Stimulated activated CD4-positive, alpha-beta T cell treated with anti-CD3 and anti-CD28 coated beads, TNF-alpha, amount 100 ng/mL, for 24 hours (primary cell): ENCODE results near the gene TARS1.

Experiments used
- DNase-seq, 3 experiments: peaks; one replicate each; pipeline ENCODE4 v3.0.0-alpha.2; 2020; ENCODE audit warnings: low read depth in 3 of 3

Gene TARS1

DNA sequence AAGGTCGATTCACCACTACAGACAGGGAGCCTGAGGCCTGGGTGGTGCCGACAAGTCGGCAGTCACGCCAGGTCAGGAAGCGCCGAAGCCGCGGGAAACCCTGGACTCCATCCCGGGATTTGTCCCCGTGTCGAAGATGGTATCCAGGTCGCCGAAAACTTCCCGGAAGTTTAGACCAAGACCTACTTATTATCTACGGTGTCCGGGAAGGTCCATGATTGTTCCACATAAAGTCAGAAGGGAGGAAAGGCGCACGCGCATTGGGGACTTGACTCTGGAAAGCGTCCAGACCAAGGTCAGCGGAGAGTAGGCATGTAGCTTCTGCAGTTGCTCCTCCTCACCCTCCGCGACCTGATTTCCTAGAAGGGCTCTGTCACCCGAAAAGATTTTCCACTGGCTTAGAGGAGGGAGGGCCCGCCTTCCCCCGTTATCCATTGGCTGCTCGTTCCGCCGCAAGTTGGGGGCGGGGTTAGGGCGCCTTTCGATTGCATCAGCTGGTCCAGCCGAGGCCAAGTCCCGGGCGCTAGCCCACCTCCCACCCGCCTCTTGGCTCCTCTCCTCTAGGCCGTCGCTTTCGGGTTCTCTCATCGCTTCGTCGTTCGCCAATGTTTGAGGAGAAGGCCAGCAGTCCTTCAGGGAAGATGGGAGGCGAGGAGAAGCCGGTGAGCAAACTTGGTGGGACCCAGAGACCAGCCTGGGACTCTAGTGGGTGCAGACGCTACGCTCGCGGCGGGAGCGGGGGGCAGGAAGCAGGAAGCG, at the start of gene TARS1:
Gene TARS1, plus strand, starts transcription at position 484 of the 759 bp plus-strand sequence. Its CDS starts 122 bp downstream, at position 606.
- DNase-seq = peak; percentile 88 to 93 (median 90)

DNA sequence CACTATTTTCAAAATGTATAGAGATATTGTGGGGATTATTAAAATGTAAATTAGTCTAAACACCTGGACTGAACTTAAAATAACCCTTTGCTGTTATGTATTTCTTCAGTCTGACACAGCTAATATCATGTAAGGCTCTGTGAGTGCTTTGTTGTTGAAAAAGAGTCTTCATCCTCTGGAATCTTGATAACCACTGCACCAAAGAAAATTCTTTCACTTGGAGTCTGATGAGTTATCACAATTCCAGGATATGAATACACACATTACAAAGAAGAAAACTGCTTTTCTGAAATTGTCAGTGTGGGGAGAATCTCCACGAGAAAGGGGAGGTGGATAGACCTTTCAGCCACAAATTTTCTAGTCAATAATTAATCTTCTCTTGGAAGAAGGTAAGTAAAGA, 42.3 kb upstream of the TARS1 start:
- DNase-seq = no peak

DNA sequence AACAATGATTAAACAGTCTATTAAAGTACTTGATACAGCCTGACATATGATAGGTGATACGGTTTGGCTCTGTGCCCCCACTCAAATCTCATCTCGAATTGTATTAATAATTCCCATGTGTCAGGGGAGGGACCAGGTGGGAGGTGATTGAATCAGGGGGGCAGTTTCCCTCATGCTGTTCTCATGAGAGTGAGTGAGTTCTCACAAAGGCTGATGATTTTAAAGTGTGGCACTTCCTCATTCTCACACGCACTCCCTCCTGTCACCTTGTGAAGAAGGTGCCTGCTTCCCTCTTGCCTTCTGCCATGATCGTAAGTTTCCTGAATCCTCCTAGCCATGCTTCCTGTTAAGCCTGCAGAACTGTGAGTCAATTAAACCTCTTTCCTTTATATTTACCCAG, 40.1 kb upstream of the TARS1 start:
- no peak for DNase-seq

DNA sequence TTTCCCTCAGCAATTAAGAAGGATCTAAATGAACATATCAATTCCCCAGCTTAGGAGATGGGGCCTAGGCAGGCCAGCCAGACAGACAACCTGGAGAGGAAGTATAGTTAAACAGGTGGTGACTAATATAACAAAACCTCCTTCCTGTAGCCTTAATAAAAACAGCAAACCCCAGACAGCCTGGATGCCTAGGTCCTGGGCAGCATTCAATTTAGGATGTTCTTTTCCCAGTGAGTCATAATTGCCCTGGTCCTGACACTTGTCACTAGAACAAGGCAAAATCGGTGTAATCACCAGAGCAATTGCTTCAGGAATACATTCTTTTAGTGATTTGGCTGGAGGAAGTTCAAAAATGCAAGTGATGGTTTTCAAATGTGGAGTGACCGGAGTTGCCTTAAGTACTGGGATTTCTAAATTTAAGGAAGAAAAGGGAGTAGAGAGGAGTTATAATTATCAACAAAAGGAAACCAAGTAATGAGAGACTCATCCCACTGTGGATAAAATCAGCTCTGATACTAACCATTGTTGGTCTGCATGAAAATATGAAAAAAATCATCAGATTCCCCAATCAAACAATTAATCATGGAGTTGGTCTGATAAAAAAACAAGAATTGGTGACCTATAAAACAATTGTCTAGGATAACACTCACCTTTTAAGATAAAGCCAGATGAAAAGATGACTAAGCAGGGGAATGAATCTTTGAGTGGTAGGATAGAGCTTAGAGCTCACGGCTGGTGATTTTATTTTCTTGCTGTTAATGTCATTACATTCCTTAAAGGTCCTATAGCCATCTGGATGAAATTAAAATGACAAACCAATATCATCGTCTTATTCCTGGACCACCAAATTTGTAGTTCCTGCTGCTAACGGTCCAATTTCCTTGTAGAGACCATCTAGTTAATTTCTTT, 39.0 kb upstream of the TARS1 start:
- DNase-seq = no peak

DNA sequence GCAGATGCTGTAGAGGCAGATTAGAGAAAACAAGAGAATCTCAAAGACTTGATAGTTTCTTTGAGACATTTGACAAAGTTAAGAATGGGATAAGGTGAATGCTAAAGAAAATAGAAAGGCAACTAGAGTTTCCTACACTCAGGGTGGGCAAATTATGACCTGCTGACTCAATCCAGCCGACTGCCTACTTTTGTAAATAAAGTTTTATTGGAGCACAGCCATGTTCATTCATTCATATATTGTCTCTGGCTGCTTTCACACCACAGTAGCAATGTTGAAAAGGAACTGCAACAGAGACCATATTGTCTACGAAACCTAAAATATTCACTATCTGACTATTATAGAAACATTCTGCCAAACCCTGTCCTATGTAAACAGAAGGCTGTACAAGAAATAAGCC, 37.6 kb upstream of the TARS1 start:
- no peak for DNase-seq

DNA sequence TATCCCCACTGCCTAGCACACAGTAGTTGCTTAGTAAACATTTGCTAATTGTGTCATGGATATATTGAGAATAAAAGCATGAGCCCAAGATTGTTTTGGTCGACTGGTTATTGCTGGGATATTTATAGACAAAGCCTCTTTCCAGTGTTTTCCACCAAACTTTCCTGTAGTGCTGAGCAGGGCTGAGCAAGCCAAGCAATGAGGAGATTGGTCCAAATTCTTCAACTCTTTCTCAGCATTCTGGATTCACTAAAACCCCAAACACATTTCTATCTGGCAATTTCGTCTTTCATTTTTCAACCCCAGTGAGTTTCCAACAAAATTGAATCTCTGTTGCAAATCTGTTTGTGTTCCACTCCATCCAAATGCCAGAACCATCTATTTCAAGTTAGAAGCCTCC, 31.9 kb upstream of the TARS1 start:
- DNase-seq = no peak

DNA sequence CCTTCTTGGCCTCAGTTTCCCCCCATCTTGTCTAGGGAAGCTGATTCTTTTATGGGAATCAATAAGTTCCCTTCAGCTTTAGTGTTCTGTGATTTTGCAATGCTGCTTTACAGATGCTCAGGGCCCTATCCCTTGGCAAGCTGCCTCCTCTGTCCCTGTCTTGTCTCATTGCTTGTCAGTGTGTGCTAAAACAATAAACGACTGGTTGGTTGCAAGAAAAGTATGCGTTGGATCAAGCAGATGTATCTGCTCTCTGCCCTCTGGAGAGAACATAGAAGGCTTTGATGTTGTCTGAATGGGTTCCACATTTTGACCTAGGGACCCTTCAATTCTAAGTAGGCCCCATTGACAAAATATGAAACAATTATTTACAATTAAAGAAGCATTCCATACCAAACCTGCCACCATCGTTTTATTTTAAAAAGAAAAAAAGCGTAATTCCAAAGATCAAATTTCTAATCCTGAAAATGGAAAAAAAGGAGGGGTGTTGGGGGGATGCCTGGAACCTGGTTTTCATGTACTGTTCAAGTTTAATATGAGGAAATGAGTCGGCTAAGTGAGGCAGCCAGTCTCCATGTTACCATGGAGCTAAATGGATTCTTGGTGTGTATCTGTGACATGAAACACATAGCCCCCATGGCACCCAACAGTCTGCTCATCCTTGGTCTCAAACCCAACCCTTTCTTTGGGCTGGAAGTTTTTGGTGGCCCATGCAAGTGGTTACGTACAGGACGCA, 31.2 kb upstream of the TARS1 start:
- no peak for DNase-seq

DNA sequence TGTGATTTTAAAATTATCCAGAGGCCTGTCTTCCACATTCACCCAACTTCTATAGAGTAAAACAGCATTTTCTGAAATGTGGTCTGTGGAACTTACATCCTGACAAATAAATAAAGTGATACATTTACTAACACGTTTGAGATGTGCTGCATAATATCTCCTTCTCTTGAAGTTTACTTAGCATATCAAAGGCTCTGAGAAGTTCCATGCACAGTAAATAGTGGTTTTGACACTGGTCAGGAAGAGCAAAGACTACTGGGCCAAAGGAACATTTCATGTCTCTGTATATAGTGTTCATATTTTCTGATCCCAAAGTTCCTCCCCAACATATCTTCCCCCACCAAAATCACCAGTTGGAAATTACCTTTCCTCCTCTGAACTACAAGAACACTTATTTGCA, 30.5 kb upstream of the TARS1 start:
- DNase-seq = no peak

DNA sequence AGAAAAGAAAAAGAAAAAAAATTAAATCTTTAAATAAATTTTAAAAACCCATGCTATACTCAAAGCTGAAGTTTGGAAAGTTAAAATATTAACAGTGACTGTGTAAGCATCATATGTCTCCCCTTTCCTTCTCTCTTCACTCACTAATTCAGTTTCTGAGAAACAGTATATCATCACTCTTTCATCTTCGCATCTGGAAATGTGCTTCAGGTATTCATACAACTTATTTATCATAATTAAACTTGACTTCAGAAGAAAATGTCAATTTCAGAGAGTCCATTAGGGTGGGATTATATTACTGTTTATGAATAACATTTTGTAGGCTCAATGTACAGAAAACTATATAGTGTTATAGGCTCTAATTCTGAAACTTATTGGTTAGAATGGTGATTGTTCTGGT, 29.3 kb upstream of the TARS1 start:
- no peak for DNase-seq

DNA sequence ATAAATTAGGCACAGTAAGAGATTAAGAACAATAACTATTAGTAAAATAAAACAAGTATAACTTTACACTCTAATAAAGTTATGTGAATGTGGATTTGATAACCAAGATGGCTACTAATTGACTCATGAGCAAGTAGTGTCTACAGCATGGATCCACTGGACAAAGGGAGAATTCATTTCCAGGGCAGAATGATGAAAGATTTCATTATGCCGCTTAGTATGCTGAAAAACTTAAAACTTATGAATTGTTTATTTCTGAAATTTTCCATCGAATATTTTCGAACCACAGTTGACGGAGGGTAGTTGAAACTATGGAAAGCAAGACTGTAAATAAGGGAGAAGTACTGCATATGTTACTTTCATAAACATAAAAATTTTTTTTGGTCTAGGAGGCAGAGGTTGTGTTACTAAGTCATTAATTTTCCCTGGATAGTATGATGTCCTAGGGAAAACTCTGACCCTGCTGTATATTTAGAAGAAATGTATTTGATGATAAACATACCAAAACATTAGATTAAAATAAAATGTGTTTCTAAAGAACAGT, 24.9 kb upstream of the TARS1 start:
- DNase-seq = no peak

DNA sequence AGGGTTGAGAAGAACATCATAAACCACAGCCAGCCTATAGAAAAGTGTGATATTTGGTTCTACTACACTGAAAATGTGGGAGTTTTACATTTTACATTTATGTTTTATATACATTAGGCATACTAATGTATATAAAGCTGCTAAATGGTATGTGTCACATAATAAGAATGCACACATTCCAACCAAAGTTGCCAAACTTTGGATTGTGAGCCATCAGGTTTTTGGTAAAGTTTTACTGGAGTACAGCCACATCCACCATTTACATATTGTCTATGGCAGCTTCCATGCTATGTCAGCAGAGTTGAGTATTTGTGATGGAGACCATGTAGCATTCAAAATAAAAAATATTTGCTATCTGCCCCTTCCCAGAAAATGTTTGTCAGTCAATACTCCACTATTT, 23.1 kb upstream of the TARS1 start:
- DNase-seq = no peak

DNA sequence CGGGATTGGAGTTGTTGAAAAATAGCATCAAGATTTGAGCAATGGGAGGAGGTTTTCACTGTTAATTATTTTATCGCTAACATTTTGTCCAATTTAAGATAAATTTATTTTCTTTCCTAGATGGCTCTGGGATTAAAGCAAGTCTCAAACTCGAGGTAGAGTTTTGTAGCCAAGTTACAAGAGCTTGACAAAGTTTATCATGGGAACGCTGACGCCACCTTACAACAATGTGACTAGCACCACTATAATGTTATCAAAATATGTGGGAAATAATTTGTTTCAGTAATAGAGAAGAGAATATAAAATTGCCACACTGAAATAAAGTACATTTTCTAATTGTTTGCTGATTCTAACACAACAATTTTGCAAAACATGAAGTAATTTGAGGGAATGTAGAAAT, 19.8 kb upstream of the TARS1 start:
- no peak for DNase-seq

DNA sequence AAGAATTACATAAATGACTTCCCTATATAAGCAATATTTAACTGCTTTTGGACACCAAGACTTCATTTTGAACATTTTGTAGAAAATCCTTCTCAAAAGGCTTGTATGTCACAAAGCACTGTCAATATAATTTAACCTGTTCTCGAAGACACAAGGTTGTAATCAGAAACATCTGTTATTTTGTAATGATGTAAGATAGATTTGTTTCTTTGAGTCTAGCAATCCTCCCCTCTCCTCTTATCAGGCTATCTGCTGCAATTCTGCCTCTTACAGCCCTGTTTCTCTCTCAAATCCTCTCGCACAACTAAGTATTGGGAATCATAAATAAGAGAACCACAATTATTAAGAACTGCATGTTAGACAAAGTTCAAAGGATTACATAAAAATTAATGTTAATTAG, 18.6 kb upstream of the TARS1 start:
- DNase-seq = no peak

DNA sequence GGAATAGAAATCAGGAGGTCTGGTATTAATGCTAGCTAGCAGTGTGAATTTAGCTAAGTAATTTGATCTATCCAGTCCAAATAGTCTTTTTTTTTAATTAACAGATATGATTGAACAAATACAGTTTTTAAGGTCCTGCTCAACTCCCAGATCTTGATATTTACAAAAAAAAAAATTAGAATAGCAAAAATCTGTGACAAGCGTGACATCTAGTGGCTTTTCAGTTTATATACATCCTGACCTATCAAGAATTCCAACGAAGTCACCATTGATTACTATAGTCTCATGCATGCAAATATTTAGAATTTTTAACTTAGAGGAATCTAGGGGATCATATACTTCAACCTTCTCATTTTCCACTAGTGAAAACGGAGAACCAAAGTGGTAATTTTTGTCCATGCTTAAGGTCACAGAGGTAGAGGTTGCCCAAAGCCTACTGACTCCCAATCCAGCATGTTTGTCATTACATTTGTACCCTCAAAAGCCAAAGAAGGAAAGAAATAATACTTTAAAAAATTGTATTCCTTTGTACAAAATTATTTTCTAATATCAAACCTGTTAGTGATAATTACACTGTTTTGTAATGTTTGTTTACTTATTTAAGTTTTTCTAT, 17.6 kb upstream of the TARS1 start:
- DNase-seq = no peak

DNA sequence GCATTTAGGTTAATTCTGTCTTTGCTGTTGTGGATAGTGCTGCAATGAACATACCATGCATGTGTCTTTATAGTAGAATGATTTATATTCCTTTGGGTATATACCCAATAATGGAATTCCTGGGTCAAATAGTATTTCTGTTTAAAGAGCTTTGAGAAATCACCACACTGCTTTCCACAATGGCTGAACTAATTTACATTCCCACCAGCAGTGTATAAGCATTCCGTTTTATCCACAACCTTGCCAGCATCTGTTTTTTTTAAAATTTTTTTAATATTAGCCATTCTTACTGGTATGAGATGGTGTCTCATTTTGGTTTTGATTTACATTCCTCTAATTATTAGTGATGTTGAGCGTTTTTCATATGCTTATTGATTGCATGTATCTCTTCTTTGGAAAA, 15.5 kb upstream of the TARS1 start:
- no peak for DNase-seq

DNA sequence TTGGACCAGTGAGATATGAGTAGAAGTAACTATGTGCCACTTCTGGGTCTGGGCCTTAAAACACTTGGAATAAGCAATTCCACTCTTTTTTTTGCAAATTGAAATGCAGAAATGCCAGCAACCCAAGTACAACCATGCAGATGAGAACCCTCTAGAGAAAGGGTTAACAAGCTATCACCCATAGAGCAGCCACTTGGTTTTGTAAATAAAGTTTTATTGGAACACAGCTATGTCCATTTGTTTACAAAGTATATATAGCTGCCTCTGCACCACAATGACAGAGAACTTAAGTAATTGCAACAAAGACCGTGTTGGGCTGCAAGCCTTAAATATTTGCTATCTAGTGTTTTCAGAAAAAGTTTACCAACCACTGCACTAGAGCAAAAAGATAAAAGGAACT, 9.8 kb upstream of the TARS1 start:
- DNase-seq = no peak

DNA sequence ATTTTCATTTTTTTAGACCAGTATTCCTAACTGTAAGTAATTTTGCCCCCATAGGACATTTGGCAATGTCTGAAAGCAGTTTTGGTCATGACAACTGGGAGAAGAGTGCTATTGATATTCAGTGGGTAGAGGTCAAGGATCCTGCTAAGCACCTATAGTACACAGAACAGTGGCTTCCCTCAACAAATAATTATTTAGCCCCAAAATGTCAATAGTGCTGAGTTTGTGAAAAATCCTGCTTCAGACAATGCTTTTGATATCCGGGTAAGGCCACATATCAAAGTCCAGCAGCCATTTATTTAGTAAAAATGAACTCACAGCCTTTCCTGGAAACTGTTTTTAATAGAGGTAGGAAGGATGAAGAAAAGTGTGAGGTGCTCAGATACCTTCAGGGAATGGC, 8.1 kb upstream of the TARS1 start:
- DNase-seq = no peak

DNA sequence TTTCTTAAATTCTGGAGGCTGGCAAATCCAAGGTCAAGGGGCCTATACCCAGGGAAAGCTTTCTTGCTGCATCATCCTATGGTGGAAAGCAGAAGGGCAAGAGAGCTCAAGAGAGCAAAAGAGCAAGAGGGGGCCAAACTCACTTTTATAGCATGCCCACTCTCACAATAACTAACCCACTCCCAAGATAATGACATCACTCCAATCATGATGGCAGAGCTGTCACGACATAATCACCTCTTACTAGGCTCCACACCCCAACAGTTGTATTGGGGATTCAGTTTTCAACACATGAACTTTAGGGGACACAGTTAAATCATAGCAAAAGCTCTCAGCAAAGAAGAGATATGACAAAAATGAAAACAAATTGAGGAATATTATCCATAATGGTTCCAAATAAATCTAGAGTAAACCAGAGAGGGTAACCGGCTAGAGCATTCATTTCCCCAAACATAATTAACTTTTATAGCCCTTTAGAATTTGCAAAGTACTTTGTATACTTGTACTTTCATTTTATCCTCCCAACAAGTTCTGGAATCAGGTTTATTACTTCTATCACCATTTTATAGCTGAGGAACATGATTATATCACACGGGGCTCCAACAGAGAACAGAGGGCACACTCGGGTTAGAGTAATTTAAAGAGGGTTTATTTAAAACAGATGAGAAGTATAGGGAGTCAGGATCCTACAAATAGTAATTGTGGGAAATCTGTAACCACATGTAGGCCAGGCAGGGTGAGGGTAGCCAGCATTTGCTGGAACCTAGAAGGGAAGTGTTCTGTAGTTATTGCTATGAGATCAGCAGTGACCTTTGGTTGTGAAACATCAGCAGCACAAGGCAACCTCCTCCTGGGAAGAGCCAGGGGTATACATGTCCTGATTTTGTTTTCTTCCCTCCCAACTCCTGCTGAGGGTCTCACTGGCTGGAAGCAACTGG, 7.2 kb upstream of the TARS1 start:
- DNase-seq = no peak

DNA sequence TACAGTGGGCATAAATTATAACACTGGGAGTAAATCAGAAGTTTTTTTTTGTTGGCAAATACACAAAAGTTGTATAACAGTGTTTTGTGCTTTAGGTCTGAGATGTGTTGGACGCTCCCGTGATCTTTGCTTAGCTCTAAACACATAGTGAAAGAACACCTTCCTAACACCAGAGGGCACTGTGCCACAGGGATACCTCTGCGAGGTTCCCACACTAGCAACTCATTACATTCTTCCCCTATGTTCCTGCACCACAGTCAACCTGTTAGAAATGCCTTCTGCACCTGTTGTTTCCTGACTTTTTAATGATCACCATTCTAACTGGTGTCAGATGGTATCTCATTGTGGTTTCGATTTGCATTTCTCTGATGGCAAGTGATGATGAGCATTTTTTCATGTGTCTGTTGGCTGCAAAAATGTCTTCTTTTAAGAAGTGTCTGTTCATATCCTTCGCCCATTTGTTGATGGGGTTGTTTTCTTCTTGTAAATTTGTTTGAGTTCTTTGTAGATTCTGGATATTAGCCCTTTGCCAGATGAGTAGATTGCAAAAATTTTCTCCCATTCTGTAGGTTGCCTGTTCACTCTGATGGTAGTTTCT, 4.8 kb upstream of the TARS1 start:
- peak; percentile 31 to 40 (median 38) for DNase-seq

DNA sequence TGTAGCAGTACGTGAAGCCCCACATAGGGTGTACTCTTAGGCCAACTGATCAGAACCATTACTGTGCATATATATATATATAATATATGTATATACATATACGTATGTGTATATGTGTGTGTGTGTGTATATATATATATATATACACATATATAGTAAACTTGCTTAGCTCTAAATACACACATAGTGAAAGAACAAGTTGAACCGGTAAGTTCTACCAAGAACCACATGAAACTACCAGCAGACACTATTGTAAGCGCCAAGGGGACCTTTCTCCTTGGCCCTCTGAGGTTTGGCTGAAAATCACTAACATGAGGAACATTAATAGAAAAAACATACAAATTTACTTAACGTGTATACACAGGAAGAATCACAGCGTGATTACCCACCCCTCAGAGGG, 1.8 kb upstream of the TARS1 start:
- no peak for DNase-seq
